Peyer's patch (tissue), 4 donors: Measurements from ENCODE around the gene OR51B6. TPM values are rescaled to one million over a fixed set of nuclear protein-coding genes. Genes with fewer than 3 reads are reported as not detected.
"Not testable (repeated sequence)": the region's sequence is repeated elsewhere in the genome, so short reads cannot be mapped to it uniquely, and the experiment has no call there.

ENCODE experiments used
- DNase-seq, 3 donors: peaks; one replicate each; pipeline ENCODE4 v3.0.0-alpha.2; 2017 to 2019
- H3K27ac ChIP-seq, 4 donors: fragments of 200-600 bp; sonication (generic); one replicate each; pipeline ENCODE4 v1.5.1; 2016 to 2019
- H3K27me3 ChIP-seq, 2 donors: fragments of 200-600 bp; sonication (generic); one replicate each; pipeline ENCODE4 v1.5.1; 2019
- H3K36me3 ChIP-seq, 3 donors: fragments of 200-600 bp; sonication (generic); one replicate each; pipeline ENCODE4 v1.5.1; 2016 to 2019
- H3K4me1 ChIP-seq, 4 donors: fragments of 200-600 bp; sonication (generic); one replicate each; pipeline ENCODE4 v1.5.1; 2016 to 2019
- H3K4me3 ChIP-seq, 4 donors: fragments of 200-600 bp; sonication (generic); 1 replicate in 3 of 4; 2 replicates in 1 of 4; pipeline ENCODE4 v1.5.1; 2016 to 2019; ENCODE audit warnings: mild to moderate bottlenecking in 1 of 4
- H3K9me3 ChIP-seq, 4 donors: fragments of 200-600 bp; sonication (generic); one replicate each; pipeline ENCODE4 v1.5.1; 2016 to 2019; ENCODE audit warnings: mild to moderate bottlenecking in 1 of 4
- CTCF ChIP-seq, 6 experiments: fragments of 450-650 bp in 4 of 6; fragments of 200-600 bp in 2 of 6; sonication (generic) in 1 of 6; IDR thresholded peaks; one replicate each; pipeline ENCODE4 v1.5.1; 2017 to 2019; ENCODE audit warnings: antibody characterized with exemption in 6 of 6, mild to moderate bottlenecking in 3 of 6, moderate library complexity in 1 of 6
- POLR2A ChIP-seq, 2 donors: fragments of 450-650 bp; IDR thresholded peaks; one replicate each; pipeline ENCODE4 v1.5.1; 2017; ENCODE audit warnings: antibody characterized with exemption in 2 of 2, mild to moderate bottlenecking in 2 of 2, moderate library complexity in 2 of 2
- total RNA-seq, 4 donors: library from RNA; depleted of rRNA; stranded (reverse); fragments of >200 nt; gene quantifications; one replicate each; pipeline ENCODE4 v1.1.0, GENCODE V29; 2016

OR51B6 gene
- total RNA-seq, 4 donors from 2014 or later, result not detected

DNA sequence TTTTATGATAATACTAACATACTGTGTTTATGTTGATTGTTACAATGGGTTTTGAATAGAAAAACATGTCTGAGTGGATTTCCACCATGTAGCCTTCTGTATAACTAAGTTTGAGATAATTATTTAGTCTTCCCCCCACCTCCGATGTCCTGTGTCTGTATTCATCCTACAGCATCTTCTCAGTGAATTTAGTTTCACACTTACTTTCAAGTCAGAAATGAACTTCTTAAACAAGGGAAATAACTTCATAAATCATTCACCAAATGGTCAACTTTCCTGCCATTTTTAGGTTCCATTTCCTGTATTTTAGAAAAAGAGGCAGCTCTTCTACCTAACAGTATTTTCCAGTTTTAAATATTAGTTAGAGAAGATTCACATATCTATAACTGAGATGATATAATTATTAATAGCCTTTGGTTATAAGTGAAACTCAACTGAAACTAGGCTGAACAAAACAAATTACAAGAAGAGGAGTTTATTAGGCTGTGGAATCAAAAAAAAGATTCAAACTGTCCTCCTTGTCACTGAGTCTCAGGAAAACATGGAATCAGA is 11.5 kb upstream of the OR51B6 start:
- no peak for DNase-seq
- Histone ChIP-seq H3K9me3 (no peaks in the 10 kb centered on the region), H3K27me3 (no peaks in the 10 kb centered on the region), H3K36me3 (no peaks in the 10 kb centered on the region), H3K27ac (no peak overlapping the region), H3K4me3 (no peak overlapping the region), H3K4me1 (no peaks in the 10 kb centered on the region)
- TF ChIP-seq POLR2A (IDR thresholded peaks at IDR 0.05) (no peak), CTCF (IDR thresholded peaks at IDR 0.05) (no peak)

DNA sequence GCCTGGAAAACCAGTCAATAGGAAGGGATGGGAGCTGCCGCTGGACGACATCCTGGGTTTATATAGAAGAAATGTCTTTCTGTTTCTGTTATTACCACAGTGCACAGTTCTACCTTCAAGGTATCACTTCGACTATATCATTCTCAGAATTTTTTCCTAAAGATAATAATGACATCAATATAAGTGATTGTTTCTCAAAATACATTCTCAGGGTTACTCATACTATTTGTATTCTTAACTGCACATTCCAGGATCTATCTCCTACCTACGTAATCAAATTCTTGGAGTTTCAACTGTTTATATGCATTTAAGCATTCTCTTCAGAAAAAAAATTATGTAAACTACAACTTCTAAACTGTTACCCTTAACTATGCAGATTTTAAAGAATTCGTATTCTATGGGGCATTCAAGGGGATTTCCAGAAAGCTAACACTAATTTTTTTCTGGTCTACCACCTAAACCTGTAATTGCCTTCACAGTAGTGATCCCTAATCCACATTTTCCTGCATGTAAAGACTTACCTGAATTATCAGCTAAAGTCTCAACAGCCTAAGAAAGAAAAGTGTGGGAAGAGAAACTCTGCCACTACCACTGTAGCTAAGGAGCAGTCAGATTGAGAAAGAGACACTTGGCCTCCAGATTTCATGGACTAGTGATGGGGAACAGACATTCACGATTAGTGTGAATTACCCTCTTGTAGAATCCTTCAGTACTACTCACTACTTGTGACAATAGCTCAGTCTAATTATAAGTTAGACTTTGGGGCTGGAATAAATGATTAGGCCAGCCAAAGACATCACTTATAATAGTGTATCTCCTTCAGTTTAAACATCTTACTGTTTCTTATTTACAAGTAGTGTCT is 7.6 kb upstream of the OR51B6 start, which contains the start of gene OR51B5:
OR51B5 (minus strand) TSS at position 51 of the 862 bp plus-strand sequence; CDS start at position 51, 0 bp downstream.
- TF ChIP-seq CTCF (IDR thresholded peaks at IDR 0.05), result no peak
- TF ChIP-seq POLR2A (IDR thresholded peaks at IDR 0.05), result no peak
- DNase-seq, result no peak
- Histone ChIP-seq H3K9me3 (no peaks in the 10 kb centered on the region), H3K4me1 (no peaks in the 10 kb centered on the region), H3K36me3 (no peaks in the 10 kb centered on the region), H3K27ac (no peak within 1 kb of the TSS), H3K4me3 (no peak within 1 kb of the TSS), H3K27me3 (no peaks in the 10 kb centered on the region)

- Histone ChIP-seq H3K27me3 (no peaks in the 10 kb centered on the region), H3K9me3 (no peaks in the 10 kb centered on the region), H3K27ac (no peak overlapping the region), H3K36me3 (no peaks in the 10 kb centered on the region), H3K4me1 (no peaks in the 10 kb centered on the region), H3K4me3 (no peak overlapping the region)
- no peak for DNase-seq
- TF ChIP-seq POLR2A (IDR thresholded peaks at IDR 0.05), result no peak
- TF ChIP-seq CTCF (IDR thresholded peaks at IDR 0.05), result no peak
Observed at GRCh38 chr11:5345831-5346230, 5.5 kb upstream of the OR51B6 start.

DNA sequence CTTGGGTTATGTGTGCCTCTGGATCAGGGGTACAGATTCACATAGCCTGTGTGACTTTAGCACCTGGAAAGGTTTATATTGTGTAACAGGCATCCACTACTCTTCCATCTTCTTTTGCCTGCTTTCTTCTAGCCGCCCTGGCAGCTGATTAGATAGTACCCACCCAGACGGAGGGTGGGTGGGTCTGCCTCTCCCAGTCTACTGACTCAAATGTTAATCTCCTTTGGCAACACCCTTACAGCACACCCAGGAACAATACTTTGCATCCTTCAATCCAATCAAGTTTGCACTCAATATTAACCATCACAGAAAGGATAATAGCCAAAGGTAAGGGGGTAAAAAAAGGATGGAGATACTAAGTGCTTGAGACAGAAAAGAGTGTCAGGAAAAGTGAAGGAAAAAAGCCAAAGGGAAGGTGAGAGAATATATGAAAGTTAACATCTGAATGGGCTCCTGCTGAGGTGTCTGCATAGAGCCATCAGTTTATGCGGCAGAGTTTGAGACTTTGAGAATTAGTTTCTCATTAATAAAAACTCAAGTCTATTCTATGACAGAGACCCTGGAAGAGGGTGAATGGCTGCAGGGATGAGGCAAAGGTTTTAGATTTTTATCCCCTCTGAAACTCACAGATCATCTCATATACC is 2.6 kb upstream of the OR51B6 start:
- H3K4me1 ChIP-seq, result no peaks in the 10 kb centered on the region
- no peaks in the 10 kb centered on the region for H3K27me3 ChIP-seq
- H3K36me3 ChIP-seq, result no peaks in the 10 kb centered on the region
- no peak overlapping the region for H3K4me3 ChIP-seq
- no peak for DNase-seq
- H3K9me3 ChIP-seq, result no peaks in the 10 kb centered on the region
- no peak for TF ChIP-seq CTCF (IDR thresholded peaks at IDR 0.05)
- TF ChIP-seq POLR2A (IDR thresholded peaks at IDR 0.05), result no peak
- H3K27ac ChIP-seq, result no peak overlapping the region

- no peaks in the 10 kb centered on the region for H3K36me3 ChIP-seq
- no peaks in the 10 kb centered on the region for H3K27me3 ChIP-seq
- no peak overlapping the region for H3K4me3 ChIP-seq
- H3K27ac ChIP-seq, result no peak overlapping the region
- H3K9me3 ChIP-seq, result no peaks in the 10 kb centered on the region
- H3K4me1 ChIP-seq, result no peaks in the 10 kb centered on the region
- TF ChIP-seq CTCF (IDR thresholded peaks at IDR 0.05) (no peak), POLR2A (IDR thresholded peaks at IDR 0.05) (no peak)
- no peak for DNase-seq
Observed at GRCh38 chr11:5349550-5349949, 1.8 kb upstream of the OR51B6 start.

GRCh38 chr11:5356031-5356430 is 4.7 kb downstream of the OR51B6 start:
- H3K9me3 ChIP-seq, H3K27ac ChIP-seq, H3K36me3 ChIP-seq, DNase-seq, H3K4me1 ChIP-seq, H3K27me3 ChIP-seq, H3K4me3 ChIP-seq: not testable (repeated sequence)
